ENCODE data around the gene FAM118A.

GRCh38 chr22:45270095-45271020 is 39.4 kb upstream of the FAM118A start:
- TF ChIP-seq GATA3 (IDR thresholded peaks at IDR 0.05; ENCODE audit: low read depth, low read length) (no peak), GATA2 (IDR thresholded peaks at IDR 0.05; ENCODE audit: low read depth, low read length) (no peak)

All from SH-SY5Y (cell line).